HL-60 (cell line): Measurements from ENCODE around the gene DNAJA3.

Source experiments
- DNase-seq, 2 experiments: peaks; one replicate each; pipeline ENCODE4 v3.0.0-alpha.2; 2010 to 2020; ENCODE audit warnings: low read depth in 1 of 2, low spot score in 1 of 2
- H3K27ac ChIP-seq: fragments of 250-450 bp; sonication (Bioruptor Pico); replicated peaks from 2 replicates; pipeline ENCODE4 v1.5.1; 2020; ENCODE audit warnings: mild to moderate bottlenecking, moderate library complexity
- H3K27me3 ChIP-seq: fragments of 250-450 bp; sonication (Bioruptor Pico); 2 replicates; pipeline ENCODE4 v1.5.1; 2021; ENCODE audit warnings: mild to moderate bottlenecking, moderate library complexity; ENCODE audit not compliant: insufficient read depth, poor library complexity, severe bottlenecking
- H3K4me3 ChIP-seq: replicated peaks from 2 replicates; pipeline ENCODE4 v1.5.1; 2011; ENCODE audit warnings: mild to moderate bottlenecking, control low read depth, low read length; ENCODE audit not compliant: insufficient read depth
- CTCF ChIP-seq: IDR thresholded peaks from one replicate; pipeline ENCODE4 v1.5.1; 2011; ENCODE audit warnings: low read length, control low read depth, inconsistent platforms; ENCODE audit not compliant: insufficient read depth
- GABPA ChIP-seq: IDR thresholded peaks from 2 replicates; pipeline ENCODE4 v1.6.1; 2012; ENCODE audit warnings: low read depth
- POLR2AphosphoS5 ChIP-seq: IDR thresholded peaks from 2 replicates; pipeline ENCODE4 v1.6.1; 2012; ENCODE audit warnings: low read depth
- REST ChIP-seq: IDR thresholded peaks from 2 replicates; pipeline ENCODE4 v1.6.1; 2012; ENCODE audit warnings: low read depth; ENCODE audit not compliant: insufficient replicate concordance
- SPI1 ChIP-seq: IDR thresholded peaks from 2 replicates; pipeline ENCODE4 v1.6.1; 2012; ENCODE audit warnings: low read depth, mild to moderate bottlenecking, borderline replicate concordance

DNAJA3 gene

GRCh38 chr16:4383591-4384444, 41.9 kb upstream of the DNAJA3 start:
- no peak overlapping the region for H3K4me3 ChIP-seq
- DNase-seq = no peak
- H3K27ac ChIP-seq = no peak overlapping the region
- no peaks in the 10 kb centered on the region for H3K27me3 ChIP-seq
- TF ChIP-seq POLR2AphosphoS5 (no peak), GABPA (no peak), CTCF (no peak), REST (no peak), SPI1 (no peak)

GRCh38 chr16:4384509-4384942, 41.1 kb upstream of the DNAJA3 start:
- TF ChIP-seq POLR2AphosphoS5 (no peak), REST (no peak), GABPA (no peak), SPI1 (no peak), CTCF (no peak)
- no peak overlapping the region for H3K4me3 ChIP-seq
- no peak overlapping the region for H3K27ac ChIP-seq
- no peak for DNase-seq
- H3K27me3 ChIP-seq = no peaks in the 10 kb centered on the region

GRCh38 chr16:4385066-4385788, 40.4 kb upstream of the DNAJA3 start:
- H3K4me3 ChIP-seq = no peak overlapping the region
- no peak for DNase-seq
- no peak overlapping the region for H3K27ac ChIP-seq
- TF ChIP-seq REST (no peak), CTCF (no peak), GABPA (no peak), POLR2AphosphoS5 (no peak), SPI1 (no peak)
- no peaks in the 10 kb centered on the region for H3K27me3 ChIP-seq
